GM15510 (cell line): ENCODE results near the gene ZGPAT.

ENCODE experiments used
- POLR2A ChIP-seq: IDR thresholded peaks from 3 replicates; pipeline ENCODE4 v1.6.1; 2011; ENCODE audit warnings: borderline replicate concordance; ENCODE audit not compliant: insufficient read length; ENCODE audit errors: extremely low read depth

Gene ZGPAT

GRCh38 chr20:63702751-63703470 lies 4.9 kb upstream of the ZGPAT start:
- no peak for TF ChIP-seq POLR2A

- no peak for TF ChIP-seq POLR2A
Measured at GRCh38 chr20:63703471-63703975, 4.3 kb upstream of the ZGPAT start.

- TF ChIP-seq POLR2A = no peak
Measured at GRCh38 chr20:63703976-63704748, 3.7 kb upstream of the ZGPAT start.

- no peak for TF ChIP-seq POLR2A
Measured at GRCh38 chr20:63704749-63705117, 3.1 kb upstream of the ZGPAT start.

GRCh38 chr20:63705232-63706026 lies 2.4 kb upstream of the ZGPAT start:
- TF ChIP-seq POLR2A = no peak

GRCh38 chr20:63706027-63706695 lies 1.7 kb upstream of the ZGPAT start:
- no peak for TF ChIP-seq POLR2A

GRCh38 chr20:63706852-63707557 lies 834 bp upstream of the ZGPAT start:
- TF ChIP-seq POLR2A = no peak

- no peak for TF ChIP-seq POLR2A
Measured at GRCh38 chr20:63708301-63709148, 686 bp downstream of the ZGPAT start.

GRCh38 chr20:63709149-63709527 lies 1.3 kb downstream of the ZGPAT start:
- TF ChIP-seq POLR2A = no peak

- no peak for TF ChIP-seq POLR2A
Measured at GRCh38 chr20:63711085-63711645, 3.3 kb downstream of the ZGPAT start.

- TF ChIP-seq POLR2A = no peak
Measured at GRCh38 chr20:63712191-63712590, 4.4 kb downstream of the ZGPAT start.

GRCh38 chr20:63714858-63715257 lies 7.0 kb downstream of the ZGPAT start:
- TF ChIP-seq POLR2A = no peak

- TF ChIP-seq POLR2A = no peak
Measured at GRCh38 chr20:63718996-63719395, 11.2 kb downstream of the ZGPAT start.
